OCI-LY7 (cell line): ENCODE results near the gene PDLIM3.

ENCODE experiments used
- EZH2phosphoT487 ChIP-seq: fragments of 200-600 bp; sonication (generic); IDR thresholded peaks from 2 replicates; pipeline ENCODE4 v1.6.1; 2018; ENCODE audit warnings: low read depth, borderline replicate concordance, mild to moderate bottlenecking, mixed run types, antibody characterized with exemption, low read length, moderate library complexity, mixed read lengths
- TF ChIP-seq, protein P1 (sequence below): fragments of 200-600 bp; sonication (generic); conservative IDR thresholded peaks from 2 replicates; pipeline ENCODE4 v1.5.1; 2014; ENCODE audit warnings: mild to moderate bottlenecking, antibody characterized with exemption, low read length, moderate library complexity, mixed read lengths

DNA sequence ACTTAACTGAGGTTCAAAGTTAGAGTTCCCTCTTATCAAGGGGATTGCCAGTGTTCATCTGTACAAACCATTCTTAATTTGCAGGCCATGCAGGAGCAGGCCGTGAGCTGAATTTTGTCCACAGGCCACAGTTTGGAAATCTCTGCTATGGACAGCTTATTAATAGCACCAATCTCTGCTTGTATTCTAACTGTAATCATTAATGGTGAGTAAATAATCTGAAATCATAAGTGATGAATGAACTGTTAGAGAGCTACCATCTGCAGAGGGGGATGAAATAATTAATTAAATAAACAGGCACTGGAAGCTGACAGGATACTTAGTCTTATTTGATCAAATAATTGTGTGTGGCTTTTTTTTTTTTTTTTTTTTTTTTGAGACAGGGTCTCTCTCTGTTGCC lies 48.5 kb upstream of the PDLIM3 start:
- TF ChIP-seq, protein P1, sequence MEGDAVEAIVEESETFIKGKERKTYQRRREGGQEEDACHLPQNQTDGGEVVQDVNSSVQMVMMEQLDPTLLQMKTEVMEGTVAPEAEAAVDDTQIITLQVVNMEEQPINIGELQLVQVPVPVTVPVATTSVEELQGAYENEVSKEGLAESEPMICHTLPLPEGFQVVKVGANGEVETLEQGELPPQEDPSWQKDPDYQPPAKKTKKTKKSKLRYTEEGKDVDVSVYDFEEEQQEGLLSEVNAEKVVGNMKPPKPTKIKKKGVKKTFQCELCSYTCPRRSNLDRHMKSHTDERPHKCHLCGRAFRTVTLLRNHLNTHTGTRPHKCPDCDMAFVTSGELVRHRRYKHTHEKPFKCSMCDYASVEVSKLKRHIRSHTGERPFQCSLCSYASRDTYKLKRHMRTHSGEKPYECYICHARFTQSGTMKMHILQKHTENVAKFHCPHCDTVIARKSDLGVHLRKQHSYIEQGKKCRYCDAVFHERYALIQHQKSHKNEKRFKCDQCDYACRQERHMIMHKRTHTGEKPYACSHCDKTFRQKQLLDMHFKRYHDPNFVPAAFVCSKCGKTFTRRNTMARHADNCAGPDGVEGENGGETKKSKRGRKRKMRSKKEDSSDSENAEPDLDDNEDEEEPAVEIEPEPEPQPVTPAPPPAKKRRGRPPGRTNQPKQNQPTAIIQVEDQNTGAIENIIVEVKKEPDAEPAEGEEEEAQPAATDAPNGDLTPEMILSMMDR = no peak
- TF ChIP-seq EZH2phosphoT487 = no peak
